NCI-H2196 treated with DMSO at 0.1 percent for 48 hours (cell line): ENCODE data around the gene AUNIP.

ENCODE experiments used
- DNase-seq: peaks from one replicate; lab custom pipeline; 2025; ENCODE audit not compliant: unreplicated experiment; lab: John Stamatoyannopoulos, UW

Gene AUNIP

GRCh38 chr1:25889470-25889869 lies 30.2 kb upstream of the AUNIP start:
- DNase-seq: peak; percentile 92

GRCh38 chr1:25888426-25888987 lies 29.2 kb upstream of the AUNIP start:
- DNase-seq: no peak

- no peak for DNase-seq
These were observed 26.3 kb upstream of the AUNIP start for GRCh38 chr1:25885602-25886001.

- DNase-seq: no peak
These were observed 22.0 kb upstream of the AUNIP start for GRCh38 chr1:25881266-25881665.

GRCh38 chr1:25880518-25880917 lies 21.3 kb upstream of the AUNIP start:
- no peak for DNase-seq

GRCh38 chr1:25879675-25880074 lies 20.4 kb upstream of the AUNIP start:
- DNase-seq: no peak

- no peak for DNase-seq
These were observed 19.4 kb upstream of the AUNIP start for GRCh38 chr1:25878690-25879089.

- no peak for DNase-seq
These were observed 17.9 kb upstream of the AUNIP start for GRCh38 chr1:25877155-25877554.

- no peak for DNase-seq
These were observed 17.4 kb upstream of the AUNIP start for GRCh38 chr1:25876693-25877077.

- DNase-seq: no peak
These were observed 16.8 kb upstream of the AUNIP start for GRCh38 chr1:25875856-25876692.

- peak; percentile 62 for DNase-seq
These were observed 16.0 kb upstream of the AUNIP start, which contains the start of gene PAQR7 for GRCh38 chr1:25875154-25875855. Gene PAQR7, minus strand, starts transcription at chr1:25875708. Its CDS starts 11,869 bp downstream, at chr1:25863839.

GRCh38 chr1:25874635-25875153 lies 15.4 kb upstream of the AUNIP start:
- no peak for DNase-seq

- DNase-seq: no peak
These were observed 15.0 kb upstream of the AUNIP start for GRCh38 chr1:25874209-25874608.

GRCh38 chr1:25873120-25873519 lies 13.9 kb upstream of the AUNIP start:
- DNase-seq: no peak

- DNase-seq: no peak
These were observed 13.5 kb upstream of the AUNIP start for GRCh38 chr1:25872713-25873112.

- no peak for DNase-seq
These were observed 12.6 kb upstream of the AUNIP start for GRCh38 chr1:25871704-25872494.

- DNase-seq: no peak
These were observed 11.9 kb upstream of the AUNIP start for GRCh38 chr1:25871086-25871703.

GRCh38 chr1:25870614-25871013 lies 11.4 kb upstream of the AUNIP start:
- no peak for DNase-seq

GRCh38 chr1:25869909-25870606 lies 10.8 kb upstream of the AUNIP start:
- no peak for DNase-seq
